B cell (primary cell): ENCODE results near the gene PAAF1. TPM values are rescaled to one million over a fixed set of nuclear protein-coding genes. Genes with fewer than 3 reads are reported as not detected.

Experiments
- ATAC-seq: fragments of 200-7000 bp; cut with Tn5 transposase; one replicate; pipeline ENCODE4 v1.10.0; 2021; ENCODE audit warnings: low read depth, mild to moderate bottlenecking, moderate number of reproducible peaks, moderate library complexity
- CTCF ChIA-PET: fragments of 350-600 bp; sonication (Branson Sonifier 250); formaldehyde crosslinking; loops from one replicate; lab custom pipeline; 2021; ENCODE audit warnings: antibody characterized with exemption, inconsistent platforms; lab: Charles Lee
- POLR2A ChIA-PET: fragments of 350-600 bp; sonication (Branson Sonifier 250); formaldehyde crosslinking; loops from one replicate; lab custom pipeline; 2021; ENCODE audit warnings: antibody characterized with exemption; lab: Charles Lee
- DNase-seq: peaks from one replicate; pipeline ENCODE4 v3.0.0; 2013
- H2AFZ ChIP-seq: 2 replicates; pipeline ENCODE4 v1.6.1; 2012; ENCODE audit warnings: mild to moderate bottlenecking, low read depth, low read length; ENCODE audit not compliant: insufficient read depth, poor library complexity, severe bottlenecking
- H3K27ac ChIP-seq, 2 donors: 1 replicate in 1 of 2; 2 replicates in 1 of 2; pipeline ENCODE4 v1.5.1; 2012 to 2013; ENCODE audit warnings: low read length in 2 of 2, mild to moderate bottlenecking in 2 of 2, moderate library complexity in 1 of 2
- H3K27me3 ChIP-seq, 4 experiments: fragments of 200-600 bp in 1 of 4; sonication (generic) in 1 of 4; replicated peaks in 1 of 4; 1 replicate in 2 of 4; 2 replicates in 2 of 4; pipeline versions ENCODE4 v1.6.1 to v1.7.0; 2013 to 2016; ENCODE audit warnings: low read length in 3 of 4, mild to moderate bottlenecking in 2 of 4, mixed read lengths in 1 of 4, moderate library complexity in 1 of 4; ENCODE audit not compliant: insufficient read depth in 4 of 4, control insufficient read depth in 3 of 4; ENCODE audit errors: control extremely low read depth in 1 of 4
- H3K36me3 ChIP-seq, 2 experiments: replicated peaks in 1 of 2; 1 replicate in 1 of 2; 2 replicates in 1 of 2; pipeline versions ENCODE4 v1.6.1 to v1.7.1; 2013; ENCODE audit warnings: low read length in 1 of 2; ENCODE audit not compliant: insufficient read depth in 2 of 2, control insufficient read depth in 1 of 2; ENCODE audit errors: control extremely low read depth in 1 of 2, extremely low read depth in 1 of 2
- H3K4me1 ChIP-seq, 2 donors: fragments of 200-600 bp in 1 of 2; sonication (generic) in 1 of 2; 1 replicate in 1 of 2; 2 replicates in 1 of 2; pipeline versions ENCODE4 v1.5.1 to v1.6.1; 2013 to 2017; ENCODE audit warnings: low read length in 2 of 2; ENCODE audit not compliant: control insufficient read depth in 2 of 2, insufficient read depth in 2 of 2
- H3K4me2 ChIP-seq: replicated peaks from 2 replicates; pipeline ENCODE3; 2012; ENCODE audit warnings: mild to moderate bottlenecking, low read depth, low read length; ENCODE audit not compliant: poor library complexity, severe bottlenecking
- H3K4me3 ChIP-seq, 5 experiments: fragments of 200-600 bp in 1 of 5; sonication (generic) in 1 of 5; 1 replicate in 3 of 5; 2 replicates in 2 of 5; pipeline versions ENCODE4 v1.5.1 to v1.7.0; 2011 to 2016; ENCODE audit warnings: low read length in 4 of 5, mild to moderate bottlenecking in 4 of 5, low read depth in 2 of 5, control low read depth in 1 of 5, moderate library complexity in 1 of 5; ENCODE audit not compliant: insufficient read depth in 1 of 5; ENCODE audit errors: control extremely low read depth in 1 of 5, extremely low read depth in 1 of 5
- H3K79me2 ChIP-seq: fragments of 200-600 bp; sonication (generic); one replicate; pipeline ENCODE4 v1.6.0; 2016; ENCODE audit warnings: low read length; ENCODE audit not compliant: control insufficient read depth, insufficient read depth
- H3K9ac ChIP-seq: fragments of 200-600 bp; sonication (generic); 2 replicates; pipeline ENCODE4 v1.6.1; 2017; ENCODE audit warnings: mild to moderate bottlenecking, low read length, moderate library complexity
- H3K9me3 ChIP-seq, 3 donors: one replicate each; pipeline versions ENCODE4 v1.6.1 to v1.7.1; 2013; ENCODE audit warnings: low read length in 2 of 3; ENCODE audit not compliant: control insufficient read depth in 2 of 3, insufficient read depth in 1 of 3; ENCODE audit errors: control extremely low read depth in 1 of 3
- H4K20me1 ChIP-seq: 2 replicates; pipeline ENCODE4 v1.6.0; 2012; ENCODE audit warnings: mild to moderate bottlenecking, low read length; ENCODE audit not compliant: insufficient read depth, control insufficient read depth, poor library complexity, severe bottlenecking
- H3K27ac Mint-ChIP-seq: one replicate; pipeline ENCODE4 v1.8.0; 2021; ENCODE audit warnings: mixed read lengths
- H3K27me3 Mint-ChIP-seq: one replicate; pipeline ENCODE4 v1.8.0; 2021; ENCODE audit warnings: mixed read lengths
- H3K4me1 Mint-ChIP-seq: one replicate; pipeline ENCODE4 v1.8.0; 2021; ENCODE audit warnings: mixed read lengths
- H3K4me3 Mint-ChIP-seq: one replicate; pipeline ENCODE4 v1.8.0; 2021; ENCODE audit warnings: mixed read lengths
- H3K9me3 Mint-ChIP-seq: one replicate; pipeline ENCODE4 v1.8.0; 2022; ENCODE audit warnings: mixed read lengths; ENCODE audit not compliant: insufficient read depth
- CTCF ChIP-seq: fragments of 200-600 bp; IDR thresholded peaks from one replicate; pipeline ENCODE4 v1.8.0; 2022; ENCODE audit warnings: antibody characterized with exemption, mild to moderate bottlenecking
- EZH2 ChIP-seq: IDR thresholded peaks from 2 replicates; pipeline ENCODE4 v1.6.1; 2012; ENCODE audit warnings: borderline replicate concordance, low read depth, mild to moderate bottlenecking, moderate library complexity, low read length; ENCODE audit not compliant: insufficient read depth, poor library complexity, severe bottlenecking
- WGBS: methylation state at CpG from one replicate; pipeline ENCODE4 v1.1.5; 2013; ENCODE audit warnings: missing lambda C conversion rate; ENCODE audit not compliant: insufficient coverage; 5-methylcytosine and 5-hydroxymethylcytosine counted together
- intact Hi-C: fragments of 100-400 bp; cut with micrococcal nuclease; formaldehyde crosslinking; loops from one replicate; pipeline ENCODE4 v1.10.0; 2022
- polyA plus RNA-seq: library from polyadenylated mRNA; depleted of rRNA; stranded (reverse); fragments of >200 nt; gene quantifications from 2 replicates; pipeline ENCODE4 v1.2.3, GENCODE V29; 2012
- total RNA-seq, 2 donors: library from RNA; stranded (reverse); fragments of 120-200 nt in 1 of 2; gene quantifications; 1 replicate in 1 of 2; 2 replicates in 1 of 2; pipeline versions ENCODE4 v1.2.3 to v1.2.4, GENCODE V29; 2013 to 2022

PAAF1 gene
- total and polyA plus RNA-seq, 2 donors (not counting 1 experiment from before 2014, with no cell fraction given) = 11.5 to 19.5 TPM

DNA sequence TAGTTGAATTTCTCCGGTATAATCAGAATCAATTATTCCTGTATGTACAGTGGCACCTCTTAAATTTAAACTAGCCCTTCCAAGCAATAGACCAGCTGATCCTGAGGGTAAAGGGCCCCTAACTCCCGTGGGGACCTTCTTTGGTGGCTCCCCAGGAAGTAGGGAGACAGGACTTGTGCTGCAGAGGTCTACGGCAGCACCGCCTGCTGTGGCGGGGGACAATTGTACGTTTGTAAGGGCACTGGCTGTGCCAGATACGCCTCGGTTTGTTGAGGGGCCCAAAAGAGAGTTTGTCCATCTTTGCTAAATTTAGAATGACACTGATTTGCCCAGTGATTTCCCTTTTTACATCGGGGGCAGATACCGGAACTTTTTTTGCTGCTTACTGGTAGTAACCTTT, 68.1 kb downstream of the PAAF1 start:
- H3K4me3 Mint-ChIP-seq = no peak overlapping the region
- Histone ChIP-seq H2AFZ (no peak overlapping the region), H4K20me1 (no peaks in the 10 kb centered on the region), H3K27me3 (no peaks in the 10 kb centered on the region), H3K4me3 (no peak overlapping the region), H3K4me1 (no peaks in the 10 kb centered on the region), H3K4me2 (no peak overlapping the region), H3K36me3 (no peaks in the 10 kb centered on the region), H3K79me2 (no peaks in the 10 kb centered on the region), H3K9ac (no peak overlapping the region), H3K27ac (no peak overlapping the region), H3K9me3 (no peaks in the 10 kb centered on the region)
- H3K9me3 Mint-ChIP-seq = no peaks in the 10 kb centered on the region
- no peak for ATAC-seq
- no peak overlapping the region for H3K27ac Mint-ChIP-seq
- ChIA-PET CTCF (no interaction called here), POLR2A (no interaction called here)
- no peaks in the 10 kb centered on the region for H3K4me1 Mint-ChIP-seq
- intact Hi-C loops = no loop called here
- 89% methylated on average over 5 of the region's 10 CpGs for WGBS
- no peak for DNase-seq
- no peak for TF ChIP-seq EZH2
- H3K27me3 Mint-ChIP-seq = no peaks in the 10 kb centered on the region

- Histone ChIP-seq H3K4me3 (no peak overlapping the region), H3K27me3 (no peaks in the 10 kb centered on the region), H2AFZ (no peak overlapping the region), H3K27ac (no peak overlapping the region), H4K20me1 (no peaks in the 10 kb centered on the region), H3K79me2 (no peaks in the 10 kb centered on the region), H3K4me2 (no peak overlapping the region), H3K4me1 (no peaks in the 10 kb centered on the region), H3K9ac (no peak overlapping the region), H3K36me3 (no peaks in the 10 kb centered on the region), H3K9me3 (no peaks in the 10 kb centered on the region)
- DNase-seq (no peak), ATAC-seq (no peak)
- ChIA-PET POLR2A (no interaction called here), CTCF (interaction anchor here (1.5 kb wide), 1 partner anchor 18 kb away, joined by 4 read pairs; no protein-coding TSS in a partner anchor)
- 100% methylated on average over 1 of the region's 4 CpGs for WGBS
- intact Hi-C loops = no loop called here
- H3K4me1 Mint-ChIP-seq = no peaks in the 10 kb centered on the region
- TF ChIP-seq CTCF (no peak), EZH2 (no peak)
- H3K27ac Mint-ChIP-seq = no peak overlapping the region
- no peak overlapping the region for H3K4me3 Mint-ChIP-seq
- no peaks in the 10 kb centered on the region for H3K9me3 Mint-ChIP-seq
- H3K27me3 Mint-ChIP-seq = no peaks in the 10 kb centered on the region
Observed at GRCh38 chr11:73945396-73945795, 68.6 kb downstream of the PAAF1 start.
